Ecto neural progenitor cell (in vitro differentiated cells): Measurements from ENCODE around the gene PER2.
"Not testable (repeated sequence)": the region's sequence is repeated elsewhere in the genome, so short reads cannot be mapped to it uniquely, and the experiment has no call there.

Source experiments
- DNase-seq: peaks from one replicate; pipeline ENCODE4 v3.0.0-alpha.2; 2018; ENCODE audit warnings: low spot score

The PER2 gene

GRCh38 chr2:238313289-238313990, 25.0 kb upstream of the PER2 start:
- DNase-seq = no peak

- not testable (repeated sequence) for DNase-seq
Measured at GRCh38 chr2:238310721-238311120, 22.3 kb upstream of the PER2 start.

GRCh38 chr2:238308177-238308576, 19.8 kb upstream of the PER2 start:
- DNase-seq = no peak

GRCh38 chr2:238306672-238306998, 18.2 kb upstream of the PER2 start:
- DNase-seq = no peak

GRCh38 chr2:238305965-238306671, 17.7 kb upstream of the PER2 start:
- DNase-seq = no peak

- no peak for DNase-seq
Measured at GRCh38 chr2:238305092-238305862, 16.9 kb upstream of the PER2 start.

GRCh38 chr2:238304116-238304515, 15.7 kb upstream of the PER2 start:
- no peak for DNase-seq

- no peak for DNase-seq
Measured at GRCh38 chr2:238302751-238303150, 14.3 kb upstream of the PER2 start.

- no peak for DNase-seq
Measured at GRCh38 chr2:238302087-238302486, 13.7 kb upstream of the PER2 start.

GRCh38 chr2:238299803-238300202, 11.4 kb upstream of the PER2 start:
- DNase-seq = no peak

- DNase-seq = no peak
Measured at GRCh38 chr2:238296638-238297457, 8.4 kb upstream of the PER2 start.

- no peak for DNase-seq
Measured at GRCh38 chr2:238295144-238296112, 7.0 kb upstream of the PER2 start.

GRCh38 chr2:238294393-238295143, 6.2 kb upstream of the PER2 start:
- no peak for DNase-seq

GRCh38 chr2:238294046-238294392, 5.6 kb upstream of the PER2 start:
- no peak for DNase-seq

GRCh38 chr2:238291550-238292281, 3.3 kb upstream of the PER2 start:
- no peak for DNase-seq

- DNase-seq = no peak
Measured at GRCh38 chr2:238290715-238291549, 2.5 kb upstream of the PER2 start.

GRCh38 chr2:238290091-238290509, 1.7 kb upstream of the PER2 start:
- no peak for DNase-seq

GRCh38 chr2:238289574-238289973, 1.2 kb upstream of the PER2 start:
- no peak for DNase-seq
